ENCODE data around the gene ZCCHC24. TPM values are rescaled to one million over a fixed set of nuclear protein-coding genes. Genes with fewer than 3 reads are reported as not detected.

The ZCCHC24 gene
- total and polyA plus RNA-seq, 11 donors, result 18.7 to 122 (median 49.6) TPM

DNA sequence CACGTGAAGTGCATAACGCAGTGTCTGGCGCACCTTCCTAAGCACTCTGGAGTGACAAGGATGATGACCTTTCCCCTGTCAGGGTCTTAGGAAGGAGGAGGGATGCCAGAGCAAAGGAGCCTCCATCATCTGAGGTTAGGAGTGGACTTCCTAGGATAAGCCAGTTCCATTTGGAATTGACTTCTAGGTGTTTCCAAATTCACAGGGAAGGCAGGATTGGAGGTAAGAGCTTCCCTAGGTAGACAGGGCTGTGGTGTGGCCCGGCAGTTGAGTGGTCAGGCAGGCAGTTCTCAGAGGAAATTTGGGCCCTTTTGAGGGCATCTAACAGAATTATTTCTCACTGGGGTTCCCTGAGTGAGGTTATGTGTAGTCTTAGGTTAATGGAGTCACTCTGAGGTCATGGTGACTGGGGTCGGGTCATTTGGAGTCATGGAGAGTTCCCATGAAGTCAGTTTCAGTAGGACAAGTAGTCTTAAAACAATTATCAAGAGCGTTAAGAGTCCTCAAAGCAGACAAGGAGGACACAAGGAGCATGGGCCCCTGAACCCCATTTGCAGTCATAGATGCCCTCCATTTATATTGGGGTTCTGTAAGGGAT lies 89.9 kb downstream of the ZCCHC24 start:
- Histone ChIP-seq H3K27ac (no peak overlapping the region), H3K27me3 (no peaks in the 10 kb centered on the region), H3K4me1 (peaks cover 0 to 45% (median 0%) of the 10 kb centered on the region in 12 donors), H3K36me3 (peaks cover 2 to 62% (median 53%) of the 10 kb centered on the region in 9 donors), H3K4me3 (no peak overlapping the region), H3K9me3 (no peaks in the 10 kb centered on the region)
- intact Hi-C loops (cut with DNase I), result no loop called here
- no peak for DNase-seq
- WGBS, 4 donors, result 81 to 88% (median 86%) methylated on average over 6 of the region's 6 CpGs
- TF ChIP-seq POLR2A (IDR thresholded peaks at IDR 0.05), result no peak
- TF ChIP-seq, protein P1, sequence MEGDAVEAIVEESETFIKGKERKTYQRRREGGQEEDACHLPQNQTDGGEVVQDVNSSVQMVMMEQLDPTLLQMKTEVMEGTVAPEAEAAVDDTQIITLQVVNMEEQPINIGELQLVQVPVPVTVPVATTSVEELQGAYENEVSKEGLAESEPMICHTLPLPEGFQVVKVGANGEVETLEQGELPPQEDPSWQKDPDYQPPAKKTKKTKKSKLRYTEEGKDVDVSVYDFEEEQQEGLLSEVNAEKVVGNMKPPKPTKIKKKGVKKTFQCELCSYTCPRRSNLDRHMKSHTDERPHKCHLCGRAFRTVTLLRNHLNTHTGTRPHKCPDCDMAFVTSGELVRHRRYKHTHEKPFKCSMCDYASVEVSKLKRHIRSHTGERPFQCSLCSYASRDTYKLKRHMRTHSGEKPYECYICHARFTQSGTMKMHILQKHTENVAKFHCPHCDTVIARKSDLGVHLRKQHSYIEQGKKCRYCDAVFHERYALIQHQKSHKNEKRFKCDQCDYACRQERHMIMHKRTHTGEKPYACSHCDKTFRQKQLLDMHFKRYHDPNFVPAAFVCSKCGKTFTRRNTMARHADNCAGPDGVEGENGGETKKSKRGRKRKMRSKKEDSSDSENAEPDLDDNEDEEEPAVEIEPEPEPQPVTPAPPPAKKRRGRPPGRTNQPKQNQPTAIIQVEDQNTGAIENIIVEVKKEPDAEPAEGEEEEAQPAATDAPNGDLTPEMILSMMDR (IDR thresholded peaks at IDR 0.05), result no peak
- ATAC-seq, result no peak

DNA sequence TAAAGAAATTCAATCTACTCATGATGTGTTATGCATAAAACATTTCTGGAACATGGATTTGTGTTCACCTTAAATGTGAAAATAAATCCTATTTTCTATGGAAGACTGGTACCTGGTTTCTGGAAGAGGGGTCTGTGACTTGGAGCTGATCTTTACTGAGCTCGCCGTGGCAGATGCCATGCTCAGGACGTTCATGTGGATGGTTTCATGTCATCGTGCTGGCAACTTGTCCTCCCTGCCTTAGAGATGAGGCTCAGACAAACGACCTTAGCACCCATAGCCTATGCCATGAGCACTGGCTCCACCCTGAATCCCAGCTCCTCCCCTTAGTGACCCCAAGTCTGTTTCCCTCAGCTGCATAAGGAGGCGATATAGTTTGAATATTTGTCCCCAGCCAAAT lies 90.8 kb downstream of the ZCCHC24 start:
- H3K27ac ChIP-seq, result no peak overlapping the region
- no peak for ATAC-seq
- TF ChIP-seq POLR2A (IDR thresholded peaks at IDR 0.05), result no peak
- TF ChIP-seq, protein P1 (IDR thresholded peaks at IDR 0.05), result no peak
- WGBS, 4 donors, result 89 to 99% (median 92%) methylated on average over 6 of the region's 6 CpGs
- H3K36me3 ChIP-seq, result peaks cover 2 to 71% (median 62%) of the 10 kb centered on the region in 9 donors
- intact Hi-C loops (cut with DNase I), result no loop called here
- no peaks in the 10 kb centered on the region for H3K9me3 ChIP-seq
- H3K4me1 ChIP-seq, result peaks cover 0 to 48% (median 0%) of the 10 kb centered on the region in 12 donors
- no peak overlapping the region for H3K4me3 ChIP-seq
- no peaks in the 10 kb centered on the region for H3K27me3 ChIP-seq
- no peak for DNase-seq

DNA sequence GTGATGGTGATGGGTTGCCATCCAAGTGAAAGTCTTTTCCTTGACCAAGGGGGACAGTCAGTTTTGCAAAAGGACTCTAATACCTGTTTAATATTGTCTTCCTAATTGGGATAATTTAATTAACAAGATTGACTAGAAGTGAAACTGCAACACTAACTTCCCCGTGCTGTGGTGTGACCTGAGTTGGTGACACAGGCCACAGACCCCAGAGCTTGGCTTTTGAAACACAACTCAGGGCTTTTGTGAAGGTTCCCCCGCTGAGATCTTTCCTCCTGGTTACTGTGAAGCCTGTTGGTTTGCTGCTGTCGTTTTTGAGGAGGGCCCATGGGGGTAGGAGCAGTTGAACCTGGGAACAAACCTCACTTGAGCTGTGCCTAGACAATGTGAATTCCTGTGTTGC lies 91.3 kb downstream of the ZCCHC24 start:
- ATAC-seq (no peak), DNase-seq (no peak)
- Histone ChIP-seq H3K4me3 (no peak overlapping the region), H3K27me3 (no peaks in the 10 kb centered on the region), H3K27ac (peak overlapping the region in 1 of 12 donors; percentile 30), H3K4me1 (peaks cover 0 to 53% (median 2%) of the 10 kb centered on the region in 12 donors), H3K9me3 (no peaks in the 10 kb centered on the region), H3K36me3 (peaks cover 2 to 75% (median 67%) of the 10 kb centered on the region in 9 donors)
- no peak for TF ChIP-seq POLR2A (IDR thresholded peaks at IDR 0.05)
- TF ChIP-seq, protein P1 (IDR thresholded peaks at IDR 0.05), result no peak
- intact Hi-C loops (cut with DNase I), result no loop called here
- 45 to 67% (median 60%) methylated on average over 3 of the region's 3 CpGs for WGBS, 4 donors

DNA sequence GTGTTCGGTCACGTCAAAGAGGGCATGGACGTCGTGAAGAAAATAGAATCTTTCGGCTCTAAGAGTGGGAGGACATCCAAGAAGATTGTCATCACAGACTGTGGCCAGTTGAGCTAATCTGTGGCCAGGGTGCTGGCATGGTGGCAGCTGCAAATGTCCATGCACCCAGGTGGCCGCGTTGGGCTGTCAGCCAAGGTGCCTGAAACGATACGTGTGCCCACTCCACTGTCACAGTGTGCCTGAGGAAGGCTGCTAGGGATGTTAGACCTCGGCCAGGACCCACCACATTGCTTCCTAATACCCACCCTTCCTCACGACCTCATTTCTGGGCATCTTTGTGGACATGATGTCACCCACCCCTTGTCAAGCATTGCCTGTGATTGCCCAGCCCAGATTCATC lies 91.7 kb downstream of the ZCCHC24 start:
- H3K27ac ChIP-seq, result no peak overlapping the region
- intact Hi-C loops (cut with DNase I), result no loop called here
- TF ChIP-seq, protein P1 (IDR thresholded peaks at IDR 0.05), result no peak
- peaks cover 2 to 75% (median 70%) of the 10 kb centered on the region in 9 donors for H3K36me3 ChIP-seq
- DNase-seq, result peak in 1 of 5 donors; percentile 20
- 77 to 85% (median 82%) methylated on average over 11 of the region's 11 CpGs for WGBS, 4 donors
- no peaks in the 10 kb centered on the region for H3K9me3 ChIP-seq
- H3K27me3 ChIP-seq, result no peaks in the 10 kb centered on the region
- no peak overlapping the region for H3K4me3 ChIP-seq
- peaks cover 0 to 57% (median 6%) of the 10 kb centered on the region in 12 donors for H3K4me1 ChIP-seq
- ATAC-seq, result no peak
